AG10803 (cell line): ENCODE measurements around the gene DUSP15.
A peak's percentile ranks its signal among the peaks of the same experiment; 100 is the strongest.

Source experiments
- DNase-seq: peaks from one replicate; pipeline ENCODE4 v3.0.0; 2010; ENCODE audit warnings: low read depth
- H3K4me3 ChIP-seq: 2 replicates; pipeline ENCODE4 v1.5.1; 2011; ENCODE audit warnings: mild to moderate bottlenecking, low read length, control low read depth
- TF ChIP-seq, protein P1 (sequence below): conservative IDR thresholded peaks from 2 replicates; pipeline ENCODE4 v1.5.1; 2011; ENCODE audit warnings: mild to moderate bottlenecking, low read length, control low read depth, inconsistent platforms

The DUSP15 gene

DNA sequence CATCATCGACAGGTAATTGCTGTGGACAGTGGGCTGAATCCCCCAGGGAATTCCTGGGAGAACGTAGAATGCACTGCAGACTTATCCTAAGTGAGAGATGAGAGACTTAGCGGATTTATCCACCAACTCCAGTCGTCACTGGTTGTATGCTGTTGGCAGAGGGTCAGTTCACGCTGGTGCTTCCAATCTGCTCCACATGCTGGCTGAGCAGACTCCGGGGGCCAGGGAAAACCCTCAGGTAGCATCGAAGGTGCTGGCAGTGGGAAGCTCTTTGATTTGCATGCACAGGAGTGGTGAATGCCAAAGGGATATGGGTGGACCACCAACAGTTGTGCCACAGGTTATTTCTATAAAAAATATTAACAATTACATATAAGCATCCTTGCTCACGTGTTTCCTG is 20.3 kb upstream of the DUSP15 start:
- H3K4me3 ChIP-seq = no peak overlapping the region
- TF ChIP-seq, protein P1, sequence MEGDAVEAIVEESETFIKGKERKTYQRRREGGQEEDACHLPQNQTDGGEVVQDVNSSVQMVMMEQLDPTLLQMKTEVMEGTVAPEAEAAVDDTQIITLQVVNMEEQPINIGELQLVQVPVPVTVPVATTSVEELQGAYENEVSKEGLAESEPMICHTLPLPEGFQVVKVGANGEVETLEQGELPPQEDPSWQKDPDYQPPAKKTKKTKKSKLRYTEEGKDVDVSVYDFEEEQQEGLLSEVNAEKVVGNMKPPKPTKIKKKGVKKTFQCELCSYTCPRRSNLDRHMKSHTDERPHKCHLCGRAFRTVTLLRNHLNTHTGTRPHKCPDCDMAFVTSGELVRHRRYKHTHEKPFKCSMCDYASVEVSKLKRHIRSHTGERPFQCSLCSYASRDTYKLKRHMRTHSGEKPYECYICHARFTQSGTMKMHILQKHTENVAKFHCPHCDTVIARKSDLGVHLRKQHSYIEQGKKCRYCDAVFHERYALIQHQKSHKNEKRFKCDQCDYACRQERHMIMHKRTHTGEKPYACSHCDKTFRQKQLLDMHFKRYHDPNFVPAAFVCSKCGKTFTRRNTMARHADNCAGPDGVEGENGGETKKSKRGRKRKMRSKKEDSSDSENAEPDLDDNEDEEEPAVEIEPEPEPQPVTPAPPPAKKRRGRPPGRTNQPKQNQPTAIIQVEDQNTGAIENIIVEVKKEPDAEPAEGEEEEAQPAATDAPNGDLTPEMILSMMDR = no peak
- no peak for DNase-seq

DNA sequence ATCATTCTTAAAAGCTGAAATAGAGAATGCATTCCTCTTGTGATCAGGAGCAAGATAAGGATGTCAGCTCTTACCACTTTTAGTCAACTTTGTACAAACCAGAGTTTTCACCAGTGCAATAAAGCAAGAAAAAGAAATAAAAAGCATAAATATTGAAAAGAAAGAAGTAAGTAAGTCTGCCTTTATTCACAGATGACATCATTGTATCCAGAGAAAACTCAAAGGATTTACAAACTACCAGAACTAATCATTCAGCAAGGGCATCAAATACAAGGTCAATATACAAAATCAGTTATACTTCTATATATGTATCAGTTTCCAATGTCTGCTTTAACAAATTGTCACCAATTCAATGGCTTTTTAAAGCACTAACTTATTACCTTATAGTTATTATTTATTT is 13.5 kb upstream of the DUSP15 start:
- TF ChIP-seq, protein P1 = no peak
- no peak for DNase-seq
- no peak overlapping the region for H3K4me3 ChIP-seq

DNA sequence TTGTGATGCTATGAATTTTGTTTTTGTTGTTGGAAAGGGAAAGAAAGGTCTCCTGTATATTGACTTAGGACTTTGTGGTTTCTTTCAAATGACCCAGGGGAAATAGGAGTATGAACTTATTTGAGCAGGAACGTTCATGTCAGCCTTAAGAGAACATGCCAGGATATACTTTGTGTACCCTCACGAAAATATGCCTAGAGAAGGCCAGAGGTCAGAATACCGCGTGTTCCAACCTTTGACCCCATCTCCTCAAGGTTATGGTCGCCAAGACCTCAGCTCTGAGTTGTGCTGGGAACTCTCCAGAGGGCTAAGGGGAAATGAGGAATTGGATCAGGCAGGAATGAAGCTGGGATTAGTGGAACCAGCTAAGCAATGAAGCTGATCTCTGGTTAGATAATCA is 11.6 kb upstream of the DUSP15 start:
- DNase-seq = no peak
- H3K4me3 ChIP-seq = no peak overlapping the region
- TF ChIP-seq, protein P1 = no peak

DNA sequence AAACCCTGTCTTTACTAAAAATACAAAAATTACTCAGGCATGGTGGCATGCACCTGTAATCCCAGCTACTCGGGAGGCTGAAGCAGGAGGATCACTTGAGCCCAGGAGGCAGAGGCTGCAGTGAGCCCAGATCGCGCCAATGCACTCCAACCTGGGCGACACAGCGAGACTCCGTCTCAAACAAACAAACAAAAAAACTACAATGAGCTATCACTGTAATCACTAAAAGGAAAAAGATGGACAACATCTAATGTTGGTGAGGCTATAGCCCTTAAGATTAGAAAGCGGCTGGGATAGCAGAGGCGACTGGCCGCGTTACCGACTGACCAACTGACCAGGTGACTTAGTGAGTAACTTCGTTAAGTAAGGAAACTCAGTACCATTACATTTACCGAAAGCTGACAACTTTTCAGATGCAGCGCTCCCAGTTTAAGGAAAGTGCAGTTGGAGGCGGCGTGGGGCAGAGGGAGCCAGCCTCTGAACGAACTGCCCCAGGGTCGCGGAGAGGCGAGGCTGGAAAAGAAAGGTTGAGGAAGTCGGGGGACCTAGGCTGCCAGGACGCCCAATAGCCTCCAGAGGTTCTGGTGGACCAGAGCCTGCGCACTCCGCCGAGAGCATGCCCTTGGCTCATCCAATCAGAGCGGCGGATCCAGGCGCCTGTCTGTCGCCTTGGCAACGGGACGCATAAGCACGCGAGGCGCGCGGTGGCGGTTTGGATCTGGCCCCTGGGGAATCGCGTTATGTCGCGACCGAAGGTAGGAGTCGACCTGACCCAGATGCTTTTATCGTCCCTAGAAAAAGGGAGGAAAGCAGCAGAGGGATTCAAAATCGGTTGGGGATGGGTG is 9.0 kb upstream of the DUSP15 start:
- DNase-seq = peak; percentile 92
- H3K4me3 ChIP-seq = peak overlapping the region; percentile 76
- TF ChIP-seq, protein P1 = no peak

DNA sequence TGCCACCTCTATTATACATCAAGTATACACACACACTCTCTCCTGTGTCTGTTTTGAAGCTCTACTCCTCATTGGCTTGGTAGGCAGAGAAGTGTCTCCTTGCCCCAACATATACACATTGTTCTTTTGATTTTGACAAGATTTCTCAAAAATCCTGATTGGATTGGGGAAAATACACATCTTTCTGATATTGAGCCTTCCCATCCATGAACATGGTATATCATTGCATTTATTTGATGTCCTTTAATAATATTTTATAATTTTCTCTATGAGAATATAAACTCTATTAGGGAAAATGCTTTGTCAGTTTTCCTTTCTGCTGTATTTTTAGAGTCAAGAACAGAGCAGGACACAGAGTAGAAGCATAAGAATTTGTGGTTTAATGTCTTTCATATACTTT is 7.4 kb upstream of the DUSP15 start:
- H3K4me3 ChIP-seq = no peak overlapping the region
- DNase-seq = no peak
- TF ChIP-seq, protein P1 = no peak

DNA sequence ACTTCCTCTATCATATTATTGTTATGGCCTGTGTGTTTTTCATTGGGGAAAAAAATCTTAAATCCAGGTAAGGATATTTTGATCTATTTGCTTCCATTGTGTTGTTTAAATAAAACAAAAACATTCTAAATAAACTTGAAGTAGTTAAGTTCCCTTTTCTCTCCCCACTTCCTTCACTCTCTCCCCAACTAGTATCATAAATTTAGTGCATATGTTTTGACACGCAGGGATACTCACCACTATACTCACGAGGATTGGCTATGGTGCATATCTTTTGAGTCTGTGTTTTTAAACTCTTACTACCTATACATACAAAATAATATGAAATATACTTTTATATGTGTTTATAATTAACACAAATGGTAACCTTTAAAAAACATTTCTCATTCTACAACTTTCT is 5.3 kb upstream of the DUSP15 start:
- TF ChIP-seq, protein P1 = no peak
- H3K4me3 ChIP-seq = no peak overlapping the region
- no peak for DNase-seq

DNA sequence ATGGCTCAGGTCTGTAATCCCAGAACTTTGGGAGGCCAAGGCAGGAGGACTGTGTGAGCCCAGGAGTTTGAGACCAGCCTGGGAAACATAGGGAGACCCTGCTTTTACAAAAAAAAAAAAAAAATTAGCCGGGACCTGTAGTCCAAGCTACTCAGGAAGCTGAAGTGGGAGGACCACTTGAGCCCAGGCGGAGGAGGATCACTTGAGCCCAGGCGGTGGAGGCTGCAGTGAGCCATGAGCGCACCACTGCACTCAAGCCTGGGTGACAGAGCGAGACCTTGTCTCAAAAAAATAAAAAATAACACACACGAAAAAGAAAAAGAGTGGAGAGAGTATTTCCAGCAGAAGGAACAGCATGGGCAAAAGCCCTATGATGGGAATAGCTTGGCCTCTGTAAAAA is 2.1 kb upstream of the DUSP15 start:
- H3K4me3 ChIP-seq = no peak overlapping the region
- no peak for DNase-seq
- TF ChIP-seq, protein P1 = no peak
